ENCODE data around the gene DCDC2C.

DNA sequence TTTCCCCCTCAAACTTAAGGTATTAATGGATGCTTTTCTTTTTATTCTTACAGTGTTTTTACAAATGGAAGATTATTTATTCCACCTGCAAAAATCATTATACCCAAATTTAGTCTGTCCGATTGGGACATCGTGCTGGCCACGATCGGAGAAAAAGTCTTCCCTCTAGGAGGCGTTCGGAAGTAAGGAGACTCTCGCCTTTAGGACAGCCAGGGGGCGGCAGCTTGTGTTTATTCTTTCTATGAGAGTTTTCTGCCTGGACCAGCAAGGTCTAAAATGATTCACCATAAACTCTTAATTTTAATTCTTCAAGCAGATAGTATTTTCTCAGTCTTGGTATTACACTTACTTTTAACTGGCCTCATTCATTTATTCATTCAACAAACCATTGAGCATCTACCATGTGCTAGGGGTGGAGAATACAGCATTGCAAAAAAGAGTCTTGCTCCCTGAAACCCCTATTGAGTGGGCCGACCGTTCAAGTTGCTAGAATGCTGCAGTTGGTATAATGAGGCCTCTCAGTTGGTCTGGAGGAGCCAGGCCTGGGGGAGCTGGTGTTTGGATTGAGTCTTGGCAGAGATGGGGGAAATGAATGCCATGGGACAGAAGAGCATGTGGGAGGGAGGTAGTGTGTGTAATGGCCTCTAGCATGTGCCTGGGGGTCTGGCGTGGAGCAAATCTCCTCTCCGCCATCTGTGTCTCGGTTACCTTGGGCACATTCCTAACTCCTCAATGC is 38.7 kb downstream of the DCDC2C start:
- TF ChIP-seq, protein P1, sequence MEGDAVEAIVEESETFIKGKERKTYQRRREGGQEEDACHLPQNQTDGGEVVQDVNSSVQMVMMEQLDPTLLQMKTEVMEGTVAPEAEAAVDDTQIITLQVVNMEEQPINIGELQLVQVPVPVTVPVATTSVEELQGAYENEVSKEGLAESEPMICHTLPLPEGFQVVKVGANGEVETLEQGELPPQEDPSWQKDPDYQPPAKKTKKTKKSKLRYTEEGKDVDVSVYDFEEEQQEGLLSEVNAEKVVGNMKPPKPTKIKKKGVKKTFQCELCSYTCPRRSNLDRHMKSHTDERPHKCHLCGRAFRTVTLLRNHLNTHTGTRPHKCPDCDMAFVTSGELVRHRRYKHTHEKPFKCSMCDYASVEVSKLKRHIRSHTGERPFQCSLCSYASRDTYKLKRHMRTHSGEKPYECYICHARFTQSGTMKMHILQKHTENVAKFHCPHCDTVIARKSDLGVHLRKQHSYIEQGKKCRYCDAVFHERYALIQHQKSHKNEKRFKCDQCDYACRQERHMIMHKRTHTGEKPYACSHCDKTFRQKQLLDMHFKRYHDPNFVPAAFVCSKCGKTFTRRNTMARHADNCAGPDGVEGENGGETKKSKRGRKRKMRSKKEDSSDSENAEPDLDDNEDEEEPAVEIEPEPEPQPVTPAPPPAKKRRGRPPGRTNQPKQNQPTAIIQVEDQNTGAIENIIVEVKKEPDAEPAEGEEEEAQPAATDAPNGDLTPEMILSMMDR (IDR thresholded peaks at IDR 0.05): no peak
- TF ChIP-seq POLR2A (IDR thresholded peaks at IDR 0.05): no peak

Measured in uterus (tissue), 2 donors.